ENCODE data around the gene TLE1. TPM values are rescaled to one million over a fixed set of nuclear protein-coding genes. Genes with fewer than 3 reads are reported as not detected.

The TLE1 gene
- total RNA-seq, 1 donor from 2014 or later = 79.4 TPM

DNA sequence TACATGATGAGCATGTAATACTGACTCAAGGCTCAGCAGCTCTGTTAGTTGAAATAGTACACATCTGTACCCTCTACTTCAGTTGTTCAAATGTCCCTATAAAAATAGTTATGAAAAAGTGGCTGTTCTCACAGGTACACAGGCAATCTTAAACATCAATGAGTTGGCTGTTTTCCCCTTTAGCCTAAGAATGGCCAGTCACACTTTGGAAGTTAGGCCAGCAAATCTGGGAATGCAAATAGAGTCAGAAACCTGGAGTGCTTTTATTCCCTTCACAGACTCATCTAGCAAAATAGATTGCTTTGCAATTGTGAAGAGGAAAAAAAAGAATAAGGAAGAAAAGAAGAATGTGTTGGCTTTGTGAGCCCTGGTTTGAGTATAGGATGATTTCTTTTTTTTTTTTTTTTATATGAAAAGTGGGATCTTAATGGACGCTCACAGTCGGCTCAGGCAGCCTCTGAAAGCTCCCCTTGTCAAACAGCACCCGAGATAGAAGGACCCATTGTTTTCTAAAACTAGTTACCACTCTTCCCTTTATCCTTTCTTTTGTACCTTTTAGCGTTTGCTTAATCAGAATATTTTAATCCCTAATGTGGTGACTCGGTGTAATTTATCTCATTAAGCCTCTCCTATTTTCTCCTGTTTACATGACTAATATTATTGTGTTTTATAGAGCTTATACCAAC is 27.9 kb upstream of the TLE1 start:
- no peak overlapping the region for H3K4me3 Mint-ChIP-seq (ENCODE audit: unreplicated experiment)
- H3K27ac Mint-ChIP-seq (ENCODE audit: unreplicated experiment) = no peak overlapping the region
- peaks cover 12% of the 10 kb centered on the region for H3K4me1 Mint-ChIP-seq (ENCODE audit: unreplicated experiment)
- no peaks in the 10 kb centered on the region for H3K27me3 Mint-ChIP-seq (ENCODE audit: unreplicated experiment)
- DNase-seq (ENCODE audit: low spot score) = no peak
- TF ChIP-seq CTCF (IDR thresholded peaks at IDR 0.05; ENCODE audit: unreplicated experiment) = no peak
- H3K36me3 Mint-ChIP-seq (ENCODE audit: low read depth, unreplicated experiment) = peaks cover 3% of the 10 kb centered on the region
- no peaks in the 10 kb centered on the region for H3K9me3 Mint-ChIP-seq (ENCODE audit: unreplicated experiment)

GRCh38 chr9:81716409-81716808 is 27.1 kb upstream of the TLE1 start:
- Mint-ChIP-seq H3K27ac (ENCODE audit: unreplicated experiment) (no peak overlapping the region), H3K36me3 (ENCODE audit: low read depth, unreplicated experiment) (no peaks in the 10 kb centered on the region), H3K4me3 (ENCODE audit: unreplicated experiment) (no peak overlapping the region), H3K4me1 (ENCODE audit: unreplicated experiment) (peaks cover 12% of the 10 kb centered on the region), H3K9me3 (ENCODE audit: unreplicated experiment) (no peaks in the 10 kb centered on the region), H3K27me3 (ENCODE audit: unreplicated experiment) (no peaks in the 10 kb centered on the region)
- no peak for TF ChIP-seq CTCF (IDR thresholded peaks at IDR 0.05; ENCODE audit: unreplicated experiment)
- no peak for DNase-seq (ENCODE audit: low spot score)

DNA sequence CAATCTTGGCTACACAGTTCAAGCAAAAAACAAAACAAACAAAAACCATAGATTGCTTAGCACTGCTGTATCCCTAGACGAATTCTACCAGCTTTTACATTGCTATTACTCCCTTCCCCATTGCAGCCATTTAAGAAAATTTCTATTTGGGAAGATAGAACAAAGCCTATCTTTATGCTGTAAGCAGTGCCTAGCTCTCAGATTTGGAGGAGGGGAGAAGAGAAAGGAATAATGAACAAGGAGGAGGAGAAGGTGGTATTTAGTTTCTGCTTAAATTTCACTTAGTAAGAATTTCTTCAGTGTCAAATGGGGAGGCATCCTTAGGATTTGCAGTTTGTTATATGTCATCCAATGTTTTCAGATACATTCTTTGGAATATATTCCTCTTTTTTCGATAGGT is 16.2 kb upstream of the TLE1 start:
- no peak overlapping the region for H3K27ac Mint-ChIP-seq (ENCODE audit: unreplicated experiment)

DNA sequence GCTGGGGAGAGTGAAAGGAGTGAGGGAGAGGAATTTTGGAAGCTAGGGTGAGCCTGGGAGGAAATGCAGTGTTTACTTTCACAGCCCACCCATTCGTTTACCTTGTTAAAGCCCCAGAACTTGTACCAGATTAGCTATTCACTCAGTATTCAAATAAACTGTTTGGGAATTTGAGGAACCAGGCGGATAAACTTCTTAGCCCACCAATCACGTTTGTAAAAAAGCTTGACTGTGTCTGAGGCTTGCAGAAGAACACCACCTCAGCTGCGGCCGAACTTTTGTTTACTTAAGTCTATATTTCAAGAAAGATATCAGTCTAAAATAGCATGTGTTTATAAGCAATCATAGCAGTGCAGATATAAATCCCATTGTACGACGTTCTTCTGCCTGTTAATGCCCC is 5.2 kb upstream of the TLE1 start:
- Mint-ChIP-seq H3K4me1 (ENCODE audit: unreplicated experiment) (peaks cover 6% of the 10 kb centered on the region), H3K4me3 (ENCODE audit: unreplicated experiment) (no peak overlapping the region), H3K27me3 (ENCODE audit: unreplicated experiment) (peaks cover 6% of the 10 kb centered on the region), H3K27ac (ENCODE audit: unreplicated experiment) (no peak overlapping the region), H3K9me3 (ENCODE audit: unreplicated experiment) (no peaks in the 10 kb centered on the region), H3K36me3 (ENCODE audit: low read depth, unreplicated experiment) (no peaks in the 10 kb centered on the region)
- no peak for DNase-seq (ENCODE audit: low spot score)
- no peak for TF ChIP-seq CTCF (IDR thresholded peaks at IDR 0.05; ENCODE audit: unreplicated experiment)

More for the DNA sequence above, 16.2 kb upstream of the TLE1 start:
- H3K4me3 Mint-ChIP-seq (ENCODE audit: unreplicated experiment) = no peak overlapping the region
- H3K9me3 Mint-ChIP-seq (ENCODE audit: unreplicated experiment) = no peaks in the 10 kb centered on the region
- no peak for TF ChIP-seq CTCF (IDR thresholded peaks at IDR 0.05; ENCODE audit: unreplicated experiment)
- DNase-seq (ENCODE audit: low spot score) = no peak
- no peaks in the 10 kb centered on the region for H3K27me3 Mint-ChIP-seq (ENCODE audit: unreplicated experiment)
- no peaks in the 10 kb centered on the region for H3K36me3 Mint-ChIP-seq (ENCODE audit: low read depth, unreplicated experiment)
- H3K4me1 Mint-ChIP-seq (ENCODE audit: unreplicated experiment) = peaks cover 3% of the 10 kb centered on the region

GRCh38 chr9:81693671-81694378 is 4.5 kb upstream of the TLE1 start:
- no peak for DNase-seq (ENCODE audit: low spot score)
- Mint-ChIP-seq H3K27ac (ENCODE audit: unreplicated experiment) (no peak overlapping the region), H3K4me3 (ENCODE audit: unreplicated experiment) (no peak overlapping the region), H3K36me3 (ENCODE audit: low read depth, unreplicated experiment) (no peaks in the 10 kb centered on the region), H3K9me3 (ENCODE audit: unreplicated experiment) (no peaks in the 10 kb centered on the region), H3K27me3 (ENCODE audit: unreplicated experiment) (peaks cover 5% of the 10 kb centered on the region), H3K4me1 (ENCODE audit: unreplicated experiment) (peaks cover 7% of the 10 kb centered on the region)
- no peak for TF ChIP-seq CTCF (IDR thresholded peaks at IDR 0.05; ENCODE audit: unreplicated experiment)

All from endothelial cell (in vitro differentiated cells).